Tibial nerve (tissue), 4 donors: ENCODE data around the gene CDH13.

Experiments used
- CTCF ChIP-seq, 5 experiments: fragments of 200-600 bp in 3 of 5; fragments of 450-650 bp in 2 of 5; sonication (generic) in 3 of 5; IDR thresholded peaks; one replicate each; pipeline ENCODE4 v1.5.1; 2016 to 2019; ENCODE audit warnings: antibody characterized with exemption in 5 of 5, mild to moderate bottlenecking in 3 of 5, moderate library complexity in 2 of 5
- EP300 ChIP-seq, 2 donors: sonication (generic); formaldehyde crosslinking; IDR thresholded peaks; one replicate each; pipeline ENCODE4 v1.6.1; 2017; ENCODE audit warnings: antibody characterized with exemption in 2 of 2, mild to moderate bottlenecking in 1 of 2

- no peak for TF ChIP-seq CTCF (IDR thresholded peaks at IDR 0.05)
- no peak for TF ChIP-seq EP300 (IDR thresholded peaks at IDR 0.05)
Measured at GRCh38 chr16:82990155-82990554, 363.4 kb downstream of the CDH13 start.
